PC-9 (cell line): ENCODE measurements around the gene TRAPPC5.

ENCODE experiments used
- CTCF ChIP-seq: fragments of 200-600 bp; sonication (generic); conservative IDR thresholded peaks from 2 replicates; pipeline ENCODE4 v1.6.1; 2017; ENCODE audit warnings: mixed run types, antibody characterized with exemption, mild to moderate bottlenecking, moderate library complexity
- EZH2 ChIP-seq: fragments of 200-600 bp; sonication (generic); IDR thresholded peaks from 2 replicates; pipeline ENCODE4 v1.8.0; 2017; ENCODE audit warnings: antibody characterized with exemption, low read depth

GRCh38 chr19:7706955-7707456, 26.4 kb downstream of the TRAPPC5 start:
- TF ChIP-seq CTCF (no peak), EZH2 (no peak)
